ENCODE data around the gene GRK5. TPM values are rescaled to one million over a fixed set of nuclear protein-coding genes. Genes with fewer than 3 reads are reported as not detected.

The GRK5 gene
- total RNA-seq, 2 donors from 2014 or later: 3.4 to 4.9 TPM

DNA sequence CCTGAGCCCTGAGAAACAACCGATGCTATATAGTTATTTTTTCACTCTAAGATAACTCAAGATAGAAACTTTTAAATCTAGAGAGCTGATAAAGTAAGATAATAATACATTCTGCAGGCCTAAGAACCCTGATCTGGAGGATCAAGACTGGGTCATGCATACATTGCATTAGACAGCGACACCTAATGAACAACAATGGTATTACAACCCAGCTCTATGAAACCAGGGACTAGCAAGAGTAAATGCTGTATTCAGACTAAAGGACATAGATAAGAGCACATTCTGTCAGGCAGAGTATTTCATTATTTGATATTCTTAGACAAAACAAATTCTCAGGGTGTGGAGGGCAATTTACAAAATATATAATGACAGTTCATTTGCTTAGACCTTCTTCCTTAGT lies 148.6 kb downstream of the GRK5 start:
- peaks cover 0 to 8% (median 0%) of the 10 kb centered on the region in 3 donors for H3K9me3 ChIP-seq
- intact Hi-C loops (cut with DNase I): no loop called here
- no peak overlapping the region for H3K27ac ChIP-seq
- DNase-seq (no peak), ATAC-seq (no peak)
- no peaks in the 10 kb centered on the region for H3K4me1 ChIP-seq
- no peak overlapping the region for H3K4me3 ChIP-seq
- 63 to 86% methylated on average over 2 of the region's 2 CpGs for WGBS, 2 donors
- H3K36me3 ChIP-seq (replicated peaks in 1 of 2; ENCODE audit: insufficient read depth in 1 of 2, low read depth in 2 of 2): no peaks in the 10 kb centered on the region
- no peaks in the 10 kb centered on the region for H3K27me3 ChIP-seq
- no peak for TF ChIP-seq POLR2A (IDR thresholded peaks at IDR 0.05)
- TF ChIP-seq, protein P1, sequence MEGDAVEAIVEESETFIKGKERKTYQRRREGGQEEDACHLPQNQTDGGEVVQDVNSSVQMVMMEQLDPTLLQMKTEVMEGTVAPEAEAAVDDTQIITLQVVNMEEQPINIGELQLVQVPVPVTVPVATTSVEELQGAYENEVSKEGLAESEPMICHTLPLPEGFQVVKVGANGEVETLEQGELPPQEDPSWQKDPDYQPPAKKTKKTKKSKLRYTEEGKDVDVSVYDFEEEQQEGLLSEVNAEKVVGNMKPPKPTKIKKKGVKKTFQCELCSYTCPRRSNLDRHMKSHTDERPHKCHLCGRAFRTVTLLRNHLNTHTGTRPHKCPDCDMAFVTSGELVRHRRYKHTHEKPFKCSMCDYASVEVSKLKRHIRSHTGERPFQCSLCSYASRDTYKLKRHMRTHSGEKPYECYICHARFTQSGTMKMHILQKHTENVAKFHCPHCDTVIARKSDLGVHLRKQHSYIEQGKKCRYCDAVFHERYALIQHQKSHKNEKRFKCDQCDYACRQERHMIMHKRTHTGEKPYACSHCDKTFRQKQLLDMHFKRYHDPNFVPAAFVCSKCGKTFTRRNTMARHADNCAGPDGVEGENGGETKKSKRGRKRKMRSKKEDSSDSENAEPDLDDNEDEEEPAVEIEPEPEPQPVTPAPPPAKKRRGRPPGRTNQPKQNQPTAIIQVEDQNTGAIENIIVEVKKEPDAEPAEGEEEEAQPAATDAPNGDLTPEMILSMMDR (IDR thresholded peaks at IDR 0.05): no peak

DNA sequence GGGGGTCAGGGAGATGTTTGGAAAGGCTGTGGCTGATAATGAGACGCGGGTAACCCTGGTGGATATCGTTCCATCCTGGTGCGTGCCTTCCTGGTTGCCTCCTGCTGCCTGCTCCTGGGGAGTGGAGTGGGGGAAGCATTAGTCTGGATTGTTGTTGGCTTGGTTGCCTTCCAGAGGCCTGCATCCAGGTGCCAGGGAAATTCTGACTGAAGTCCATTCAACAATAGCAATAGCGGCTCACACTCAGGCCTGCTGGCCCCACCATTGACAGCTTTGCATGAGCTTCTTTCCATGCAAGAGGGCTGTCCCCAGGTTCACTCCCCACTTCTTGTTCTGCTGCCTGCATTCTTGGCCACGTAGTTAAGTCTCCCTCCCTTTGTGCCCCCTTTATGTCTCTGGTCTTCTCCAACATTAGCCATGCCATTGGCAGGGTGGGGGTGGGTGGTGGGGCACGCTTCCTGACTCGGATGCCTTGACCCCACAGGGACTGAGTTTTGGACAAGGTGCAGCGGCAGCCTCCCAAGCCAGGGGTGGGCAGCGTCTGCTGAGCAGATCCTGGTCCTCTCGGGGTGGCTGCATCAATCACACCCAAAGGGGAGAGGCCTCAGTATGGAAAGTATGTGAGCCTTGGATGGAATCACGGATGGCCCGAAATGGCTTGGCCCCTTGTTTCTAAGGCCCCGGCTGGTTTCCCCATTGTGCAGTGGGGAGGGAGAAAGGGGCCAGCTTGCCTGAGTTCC lies 150.2 kb downstream of the GRK5 start:
- H3K9me3 ChIP-seq: peaks cover 0 to 8% (median 0%) of the 10 kb centered on the region in 3 donors
- no peak overlapping the region for H3K27ac ChIP-seq
- no peak overlapping the region for H3K4me3 ChIP-seq
- H3K36me3 ChIP-seq (replicated peaks in 1 of 2; ENCODE audit: insufficient read depth in 1 of 2, low read depth in 2 of 2): no peaks in the 10 kb centered on the region
- peaks cover 10% of the 10 kb centered on the region for H3K4me1 ChIP-seq
- 91 to 94% methylated on average over 13 to 14 of the region's 14 CpGs for WGBS, 2 donors
- intact Hi-C loops (cut with DNase I): no loop called here
- ATAC-seq (no peak), DNase-seq (no peak)
- TF ChIP-seq, protein P1 (IDR thresholded peaks at IDR 0.05): no peak
- no peak for TF ChIP-seq POLR2A (IDR thresholded peaks at IDR 0.05)
- no peaks in the 10 kb centered on the region for H3K27me3 ChIP-seq

DNA sequence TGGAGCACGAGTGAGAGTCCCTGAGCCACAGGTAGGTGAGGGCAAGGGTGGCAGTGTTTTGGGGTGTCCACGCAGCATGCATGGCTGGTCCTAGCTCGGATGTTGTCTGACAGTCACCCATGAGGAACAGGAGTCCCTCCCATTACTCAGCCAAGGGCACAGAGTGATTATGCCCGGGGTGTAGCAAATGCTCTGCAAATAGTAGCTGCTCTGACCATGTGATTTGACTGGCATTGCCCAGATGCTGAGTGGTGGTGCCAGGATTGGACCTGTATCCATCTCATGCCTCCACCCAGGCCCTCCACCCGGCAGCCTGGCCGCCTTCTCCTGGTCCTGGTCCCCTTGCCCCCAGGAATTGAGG lies 150.8 kb downstream of the GRK5 start:
- no peak for ATAC-seq
- no peaks in the 10 kb centered on the region for H3K36me3 ChIP-seq (replicated peaks in 1 of 2; ENCODE audit: insufficient read depth in 1 of 2, low read depth in 2 of 2)
- TF ChIP-seq, protein P1 (IDR thresholded peaks at IDR 0.05): no peak
- no peak for TF ChIP-seq POLR2A (IDR thresholded peaks at IDR 0.05)
- WGBS, 2 donors: 77 to 100% methylated on average over 2 to 6 of the region's 6 CpGs
- H3K9me3 ChIP-seq: peaks cover 0 to 8% (median 0%) of the 10 kb centered on the region in 3 donors
- no peak overlapping the region for H3K4me3 ChIP-seq
- no peak for DNase-seq
- no peak overlapping the region for H3K27ac ChIP-seq
- intact Hi-C loops (cut with DNase I): no loop called here
- H3K27me3 ChIP-seq: no peaks in the 10 kb centered on the region
- H3K4me1 ChIP-seq: peaks cover 12% of the 10 kb centered on the region

DNA sequence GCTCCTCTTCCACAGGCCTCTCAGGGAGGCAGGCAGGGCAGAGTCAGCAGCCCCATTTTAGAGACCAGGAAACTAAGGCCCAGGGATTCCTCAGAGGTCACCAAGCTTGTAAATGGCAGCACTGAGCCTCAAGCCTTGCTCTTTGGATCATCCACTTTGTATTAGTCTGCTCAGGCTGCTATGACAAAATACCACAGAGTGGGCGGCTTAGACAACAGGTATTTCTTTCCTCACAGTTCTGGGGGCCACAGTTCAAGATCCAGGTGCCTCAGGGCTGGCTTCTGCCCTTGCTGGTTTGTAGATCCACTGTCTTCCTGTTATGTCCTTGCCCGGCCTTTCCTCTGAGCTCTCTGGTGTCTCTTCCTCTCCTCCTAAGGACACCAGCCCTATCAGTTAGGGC lies 151.2 kb downstream of the GRK5 start:
- ATAC-seq: no peak
- 94 to 100% methylated on average over 2 of the region's 2 CpGs for whole genome bisulfite sequencing, 2 donors
- intact Hi-C loops (cut with DNase I): no loop called here

More for the DNA sequence above, 151.2 kb downstream of the GRK5 start:
- no peak overlapping the region for H3K4me3 ChIP-seq
- no peaks in the 10 kb centered on the region for H3K36me3 ChIP-seq (replicated peaks in 1 of 2; ENCODE audit: insufficient read depth in 1 of 2, low read depth in 2 of 2)
- H3K27ac ChIP-seq: no peak overlapping the region
- TF ChIP-seq, protein P1 (IDR thresholded peaks at IDR 0.05): no peak
- TF ChIP-seq POLR2A (IDR thresholded peaks at IDR 0.05): no peak
- peaks cover 0 to 8% (median 0%) of the 10 kb centered on the region in 3 donors for H3K9me3 ChIP-seq
- no peaks in the 10 kb centered on the region for H3K27me3 ChIP-seq
- DNase-seq: no peak
- H3K4me1 ChIP-seq: peaks cover 12% of the 10 kb centered on the region
